HG03457 (cell line): ENCODE results near the gene HBB.
"Not testable (repeated sequence)": the region's sequence is repeated elsewhere in the genome, so short reads cannot be mapped to it uniquely, and the experiment has no call there.

Experiments used
- ATAC-seq: cut with Tn5 transposase; IDR thresholded peaks from one replicate; pipeline ENCODE4 v1.9.1; 2021; ENCODE audit warnings: moderate number of reproducible peaks; ENCODE audit not compliant: unreplicated experiment

HBB gene

DNA sequence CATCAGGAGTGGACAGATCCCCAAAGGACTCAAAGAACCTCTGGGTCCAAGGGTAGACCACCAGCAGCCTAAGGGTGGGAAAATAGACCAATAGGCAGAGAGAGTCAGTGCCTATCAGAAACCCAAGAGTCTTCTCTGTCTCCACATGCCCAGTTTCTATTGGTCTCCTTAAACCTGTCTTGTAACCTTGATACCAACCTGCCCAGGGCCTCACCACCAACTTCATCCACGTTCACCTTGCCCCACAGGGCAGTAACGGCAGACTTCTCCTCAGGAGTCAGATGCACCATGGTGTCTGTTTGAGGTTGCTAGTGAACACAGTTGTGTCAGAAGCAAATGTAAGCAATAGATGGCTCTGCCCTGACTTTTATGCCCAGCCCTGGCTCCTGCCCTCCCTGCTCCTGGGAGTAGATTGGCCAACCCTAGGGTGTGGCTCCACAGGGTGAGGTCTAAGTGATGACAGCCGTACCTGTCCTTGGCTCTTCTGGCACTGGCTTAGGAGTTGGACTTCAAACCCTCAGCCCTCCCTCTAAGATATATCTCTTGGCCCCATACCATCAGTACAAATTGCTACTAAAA lies at the start of gene HBB:
Gene HBB, minus strand, starts transcription at position 340 of the 579 bp plus-strand sequence. Its CDS starts 50 bp downstream, at position 290.
- ATAC-seq, result no peak

DNA sequence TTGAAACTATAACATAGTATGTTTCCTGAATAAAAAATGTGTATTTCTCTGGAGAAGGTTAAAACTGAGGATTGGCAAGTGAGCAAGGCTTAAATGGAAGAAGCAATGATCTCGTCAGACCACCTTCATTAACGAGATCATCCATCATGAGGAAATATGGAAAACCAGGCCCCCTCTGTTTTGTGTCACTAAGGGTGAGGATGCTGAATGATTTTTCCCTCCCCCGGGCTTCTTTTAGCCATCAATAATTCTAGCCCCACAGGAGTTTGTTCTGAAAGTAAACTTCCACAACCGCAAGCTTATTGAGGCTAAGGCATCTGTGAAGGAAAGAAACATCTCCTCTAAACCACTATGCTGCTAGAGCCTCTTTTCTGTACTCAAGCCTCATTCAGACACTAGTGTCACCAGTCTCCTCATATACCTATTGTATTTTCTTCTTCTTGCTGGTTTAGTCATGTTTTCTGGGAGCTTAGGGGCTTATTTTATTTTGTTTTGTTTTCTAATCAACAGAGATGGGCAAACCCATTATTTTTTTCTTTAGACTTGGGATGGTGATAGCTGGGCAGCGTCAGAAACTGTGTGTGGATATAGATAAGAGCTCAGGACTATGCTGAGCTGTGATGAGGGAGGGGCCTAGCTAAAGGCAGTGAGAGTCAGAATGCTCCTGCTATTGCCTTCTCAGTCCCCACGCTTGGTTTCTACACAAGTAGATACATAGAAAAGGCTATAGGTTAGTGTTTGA lies 48.7 kb upstream of the HBB start:
- ATAC-seq, result no peak

DNA sequence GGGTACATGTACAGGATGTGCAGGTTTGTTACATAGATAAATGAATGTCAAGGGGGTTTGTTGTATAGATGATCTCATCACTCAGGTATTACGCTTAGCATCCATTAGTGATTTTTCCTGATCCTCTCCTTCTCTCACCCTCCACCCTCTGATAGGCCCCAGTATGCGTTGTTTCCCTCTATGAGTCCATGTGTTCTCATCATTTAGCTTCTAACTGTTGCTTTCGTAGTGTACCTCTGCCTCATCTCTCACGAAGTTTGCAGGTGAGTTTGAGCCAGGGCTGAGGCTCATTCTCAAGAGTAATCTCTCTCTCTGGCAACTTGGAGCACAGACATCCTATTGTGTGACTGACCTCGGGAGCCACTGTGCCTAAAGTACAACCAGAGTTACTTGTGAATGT lies 47.5 kb upstream of the HBB start:
- ATAC-seq, result no peak

DNA sequence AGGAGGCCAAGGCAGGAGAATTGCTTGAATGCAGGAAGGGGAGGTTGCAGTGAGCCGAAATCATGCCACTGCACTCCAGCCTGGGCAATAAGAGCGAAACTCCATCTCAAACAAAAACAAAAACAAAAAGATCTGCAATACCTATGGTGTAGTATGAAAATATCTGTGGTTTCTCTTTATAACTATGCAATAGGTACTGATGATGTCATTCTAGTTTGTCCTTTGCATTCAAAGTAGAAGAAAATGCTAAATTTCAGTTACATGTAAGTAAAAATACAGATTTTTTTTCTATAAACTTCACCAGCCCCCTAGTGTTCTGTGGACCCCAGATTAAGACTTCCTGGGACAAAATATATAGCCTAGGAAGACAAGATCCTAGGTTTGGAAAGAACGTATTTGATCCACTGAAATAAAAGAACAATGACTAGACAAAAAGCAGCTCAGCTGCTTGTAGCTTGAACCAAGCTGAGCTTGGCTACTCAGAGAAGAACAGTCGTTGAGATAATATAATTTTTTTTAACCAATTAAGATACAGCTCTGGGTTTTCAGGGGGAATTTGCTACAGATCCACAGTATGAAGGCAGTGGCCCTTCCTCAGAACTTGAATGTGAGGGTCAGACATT lies 45.6 kb upstream of the HBB start:
- no peak for ATAC-seq

DNA sequence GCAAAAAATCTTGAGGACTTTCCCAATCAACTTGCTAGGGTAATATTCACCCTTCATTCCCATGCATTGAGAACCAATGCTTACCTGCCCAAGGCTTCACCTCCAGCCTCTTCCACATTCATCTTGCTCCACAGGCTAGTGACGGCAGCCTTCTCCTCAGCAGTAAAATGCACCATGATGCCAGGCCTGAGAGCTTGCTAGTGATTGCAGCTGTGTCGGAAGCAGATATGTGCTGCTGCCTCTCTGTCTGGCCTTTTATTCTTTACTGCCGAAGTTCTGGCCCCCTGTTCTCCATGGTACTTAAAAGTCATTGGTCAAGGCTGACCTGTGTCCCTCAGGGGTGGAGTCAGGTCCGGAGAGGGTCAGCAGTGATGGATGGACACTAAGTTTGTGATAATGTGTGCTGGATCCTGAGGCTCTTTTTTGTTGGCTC lies 42.9 kb upstream of the HBB start, which contains the start of gene HBE1:
Gene HBE1, minus strand, starts transcription at position 231 of the 433 bp plus-strand sequence. Its CDS starts 55 bp downstream, at position 176.
- ATAC-seq, result no peak

DNA sequence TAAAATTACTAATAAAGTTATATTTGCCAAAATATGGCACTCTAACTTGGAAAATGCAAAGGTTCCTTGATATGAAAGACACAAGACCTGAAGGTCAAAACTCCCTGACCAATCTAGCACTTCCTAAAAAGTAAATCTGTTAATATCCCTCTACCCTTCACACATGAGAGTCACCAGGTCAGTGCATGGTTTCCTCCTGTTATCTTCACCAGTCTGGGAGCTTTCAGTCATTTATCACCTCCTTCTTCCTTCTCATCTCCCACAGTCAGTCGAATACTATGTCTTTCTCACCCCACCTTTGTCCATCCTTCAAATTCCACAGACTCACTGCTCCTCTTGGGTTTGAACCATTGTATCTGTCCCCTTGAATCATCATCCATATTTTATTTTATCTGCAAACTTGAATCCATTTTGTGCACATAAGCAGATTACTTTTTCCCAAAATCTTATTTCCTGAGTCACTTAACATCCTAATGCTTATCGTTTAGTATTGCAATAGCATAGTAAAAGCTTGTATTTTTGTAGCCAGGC lies 40.2 kb upstream of the HBB start:
- no peak for ATAC-seq

DNA sequence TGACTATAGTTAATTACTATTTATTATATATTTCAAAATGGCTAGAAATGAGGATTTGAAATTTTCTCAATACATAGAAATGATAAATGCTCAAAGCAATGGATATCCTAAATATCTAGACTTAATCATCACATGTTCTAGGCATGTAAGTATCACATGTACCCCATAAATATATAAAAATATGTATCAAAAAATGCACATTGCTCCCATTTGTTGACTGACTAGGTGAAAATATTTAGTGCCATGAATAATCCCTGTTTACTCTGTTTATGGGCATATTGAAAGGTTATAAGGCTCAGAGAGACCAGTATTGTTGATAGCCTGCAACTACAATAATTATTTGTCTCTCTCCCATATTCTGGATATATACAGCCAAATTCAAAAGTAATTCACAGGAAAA lies 39.7 kb upstream of the HBB start:
- ATAC-seq, result no peak

DNA sequence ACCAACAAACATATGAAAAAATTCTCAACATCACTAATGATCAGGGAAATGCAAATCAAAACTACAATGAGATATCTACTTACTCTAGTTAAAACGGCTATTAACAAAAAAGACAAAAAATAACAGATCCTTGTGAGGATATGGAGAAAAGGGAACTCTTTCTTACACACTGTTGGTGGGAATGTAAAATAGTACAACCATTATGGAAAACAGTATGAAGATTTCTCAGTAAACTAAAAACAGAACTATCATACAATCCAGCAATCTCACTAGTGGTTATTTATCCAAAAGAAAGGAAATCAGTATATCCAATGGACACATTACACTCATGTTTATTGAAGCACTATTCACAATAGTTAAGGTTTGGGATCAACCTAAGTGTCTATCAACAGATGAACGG lies 39.0 kb upstream of the HBB start:
- ATAC-seq, result no peak

DNA sequence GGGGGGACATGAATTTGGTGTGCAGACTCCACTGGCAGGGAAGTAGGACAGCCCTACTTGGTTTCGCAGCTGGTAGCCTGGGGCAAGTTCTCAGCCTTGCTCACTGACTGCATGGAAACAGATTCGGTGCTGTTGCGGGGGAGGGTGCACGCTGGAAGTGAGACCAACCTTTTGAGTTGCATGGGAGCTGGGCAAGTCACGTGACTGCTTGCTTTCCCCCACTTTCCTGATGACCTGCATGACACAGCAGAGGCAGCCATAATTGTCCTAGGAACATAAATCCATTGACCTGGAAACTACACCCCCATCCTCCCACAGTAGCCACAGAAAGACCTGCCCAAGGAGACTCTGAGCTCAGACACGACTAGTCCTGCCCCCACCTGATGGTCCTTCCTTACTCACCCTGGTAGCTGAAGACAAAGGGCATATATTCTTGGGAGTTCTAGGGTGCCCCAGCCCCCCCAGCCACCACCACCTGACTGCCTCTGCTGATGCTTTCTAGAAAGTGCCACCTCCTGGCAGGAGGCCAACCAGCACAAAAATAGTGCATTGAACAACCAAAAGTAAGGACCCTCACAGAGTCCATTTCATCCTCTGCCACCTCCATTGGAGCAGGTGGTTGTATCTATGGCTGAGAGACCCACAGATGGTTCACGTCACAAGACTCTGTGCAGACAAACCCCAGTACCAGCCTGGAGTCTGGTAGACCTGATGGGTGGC lies 31.8 kb upstream of the HBB start:
- no peak for ATAC-seq

DNA sequence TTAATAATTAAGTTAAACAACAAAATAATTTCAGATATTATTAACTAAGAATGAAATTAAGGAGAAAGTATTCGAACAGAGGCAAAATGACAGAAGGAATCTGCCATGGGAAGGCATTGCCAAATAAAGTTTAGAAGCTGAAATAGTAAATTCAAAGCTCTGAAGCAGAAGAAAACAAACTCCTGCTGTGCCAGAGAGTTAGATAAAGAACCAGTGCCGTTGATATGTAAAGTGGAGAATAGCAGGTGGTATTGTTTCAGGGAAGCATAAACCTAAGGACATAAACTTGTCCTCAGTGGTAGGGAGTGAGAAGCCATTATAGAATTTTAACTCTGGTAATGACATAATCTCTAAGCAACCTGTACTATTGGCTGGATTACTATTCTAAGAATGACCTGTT lies 30.4 kb upstream of the HBB start:
- no peak for ATAC-seq

DNA sequence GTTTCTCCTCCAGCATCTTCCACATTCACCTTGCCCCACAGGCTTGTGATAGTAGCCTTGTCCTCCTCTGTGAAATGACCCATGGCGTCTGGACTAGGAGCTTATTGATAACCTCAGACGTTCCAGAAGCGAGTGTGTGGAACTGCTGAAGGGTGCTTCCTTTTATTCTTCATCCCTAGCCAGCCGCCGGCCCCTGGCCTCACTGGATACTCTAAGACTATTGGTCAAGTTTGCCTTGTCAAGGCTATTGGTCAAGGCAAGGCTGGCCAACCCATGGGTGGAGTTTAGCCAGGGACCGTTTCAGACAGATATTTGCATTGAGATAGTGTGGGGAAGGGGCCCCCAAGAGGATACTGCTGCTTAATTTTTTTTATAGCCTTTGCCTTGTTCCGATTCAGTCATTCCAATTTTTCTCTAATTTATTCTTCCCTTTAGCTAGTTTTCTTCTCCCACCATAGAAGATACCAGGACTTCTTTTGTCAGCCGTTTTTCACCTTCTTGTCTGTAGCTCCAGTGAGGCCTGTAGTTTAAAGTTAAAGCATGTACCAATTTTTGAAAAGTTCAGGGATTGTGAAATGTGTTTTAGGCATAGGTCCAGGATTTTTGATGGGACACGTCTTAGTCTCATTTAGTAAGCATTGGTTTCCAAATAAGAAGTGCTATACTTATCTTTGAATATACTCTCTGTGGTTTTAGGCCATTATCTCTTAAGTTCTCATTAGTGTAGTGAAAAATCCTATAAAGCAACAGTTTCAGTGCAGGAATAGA lies 28.0 kb upstream of the HBB start, which contains the start of gene HBG2:
Gene HBG2, minus strand, starts transcription at position 136 of the 768 bp plus-strand sequence. Its CDS starts 53 bp downstream, at position 83.
- not testable (repeated sequence) for ATAC-seq

DNA sequence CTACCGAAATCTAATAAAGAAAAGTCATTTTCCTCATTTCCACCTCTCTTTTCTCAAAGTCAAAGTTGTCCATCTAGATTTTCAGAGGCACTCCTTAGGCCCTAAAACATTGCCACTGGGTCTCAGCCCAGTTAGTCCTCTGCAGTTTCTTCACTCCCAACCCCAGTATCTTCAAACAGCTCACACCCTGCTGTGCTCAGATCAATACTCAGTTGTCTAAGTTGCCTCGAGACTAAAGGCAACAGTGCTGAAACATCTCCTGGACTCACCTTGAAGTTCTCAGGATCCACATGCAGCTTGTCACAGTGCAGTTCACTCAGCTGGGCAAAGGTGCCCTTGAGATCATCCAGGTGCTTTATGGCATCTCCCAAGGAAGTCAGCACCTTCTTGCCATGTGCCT lies 27.2 kb upstream of the HBB start:
- not testable (repeated sequence) for ATAC-seq

DNA sequence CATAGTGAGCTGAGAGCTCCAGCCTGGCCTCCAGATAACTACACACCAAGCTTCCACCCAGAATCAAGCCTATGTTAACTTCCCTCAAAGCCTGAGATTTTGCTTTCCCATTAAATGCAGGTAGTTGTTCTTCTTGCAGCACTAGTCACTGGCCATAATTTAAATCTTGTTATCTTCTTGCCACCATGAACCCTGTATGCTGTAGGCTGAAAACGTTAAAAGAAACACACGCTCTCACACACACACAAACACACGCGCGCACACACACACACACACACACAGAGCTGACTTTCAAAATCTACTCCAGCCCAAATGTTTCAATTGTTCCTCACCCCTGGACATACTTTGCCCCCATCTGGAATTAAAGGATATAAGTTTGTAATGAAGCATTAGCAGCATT lies 26.6 kb upstream of the HBB start:
- not testable (repeated sequence) for ATAC-seq

DNA sequence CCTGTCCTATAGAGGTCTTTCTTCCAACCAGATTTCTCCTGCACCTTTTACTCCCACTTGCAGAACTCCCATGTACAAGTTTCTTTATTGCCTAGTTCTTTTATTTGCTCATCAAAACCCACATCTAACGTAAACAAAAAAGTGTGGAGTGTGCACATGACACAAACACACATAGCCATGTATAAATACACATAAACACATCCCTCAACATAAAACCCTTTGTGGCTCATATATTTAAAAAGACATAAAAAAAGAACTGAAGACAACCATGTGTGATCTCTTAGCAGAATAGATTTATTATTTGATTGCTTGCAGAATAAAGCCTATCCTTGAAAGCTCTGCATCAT lies 26.0 kb upstream of the HBB start:
- ATAC-seq, result no peak

DNA sequence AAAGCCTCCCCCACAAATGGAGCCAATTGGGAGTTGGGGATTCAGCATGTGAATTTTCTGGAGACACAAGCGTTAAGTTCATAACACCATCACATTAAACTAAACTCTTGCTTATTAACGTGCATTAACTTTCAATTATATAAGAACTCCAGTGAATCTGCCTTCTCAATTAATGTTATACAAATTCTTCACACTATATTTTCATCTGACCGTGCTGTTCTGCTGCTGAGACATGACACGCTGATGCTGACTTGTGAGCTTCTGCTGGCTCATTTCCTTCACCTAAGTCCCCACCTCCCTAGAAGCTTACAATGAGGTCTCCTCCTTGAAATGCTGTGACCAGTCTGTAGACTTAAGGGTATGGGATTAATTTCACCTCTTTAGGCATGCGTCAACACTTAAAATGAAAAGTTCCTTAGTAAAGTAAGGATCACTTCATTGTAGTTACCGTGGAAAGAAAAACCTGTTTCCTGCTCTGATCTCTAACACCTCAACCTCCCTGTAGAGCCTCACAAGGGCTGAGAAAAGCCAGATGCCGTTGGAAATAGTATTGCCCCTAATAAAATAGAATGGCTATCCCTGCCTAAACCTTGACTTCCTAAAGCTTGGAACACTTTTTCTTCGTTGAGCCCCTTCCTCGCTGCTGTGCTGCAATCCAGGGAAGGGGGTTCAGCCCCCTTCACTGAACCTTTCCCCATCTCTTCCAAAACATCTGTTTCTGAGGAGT lies 25.5 kb upstream of the HBB start:
- no peak for ATAC-seq

DNA sequence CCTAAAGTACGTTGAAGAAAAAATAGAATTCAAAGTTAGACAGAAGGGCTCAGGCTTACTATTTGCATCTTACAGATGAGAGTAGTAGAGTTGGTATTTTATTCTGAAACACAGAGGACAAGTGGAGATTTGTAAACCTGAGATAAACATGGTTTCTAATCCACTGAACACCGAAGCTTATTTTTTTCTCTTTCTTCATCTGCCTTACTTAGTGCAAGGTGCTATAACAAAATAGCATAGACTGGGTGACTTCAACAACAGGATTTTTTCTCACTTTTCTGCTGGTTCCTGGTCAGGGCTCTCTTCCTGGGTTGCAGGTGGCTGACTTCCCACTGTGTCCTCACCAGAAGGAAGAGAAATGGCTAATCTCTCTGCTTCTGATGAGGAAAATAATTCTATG lies 24.9 kb upstream of the HBB start:
- no peak for ATAC-seq

DNA sequence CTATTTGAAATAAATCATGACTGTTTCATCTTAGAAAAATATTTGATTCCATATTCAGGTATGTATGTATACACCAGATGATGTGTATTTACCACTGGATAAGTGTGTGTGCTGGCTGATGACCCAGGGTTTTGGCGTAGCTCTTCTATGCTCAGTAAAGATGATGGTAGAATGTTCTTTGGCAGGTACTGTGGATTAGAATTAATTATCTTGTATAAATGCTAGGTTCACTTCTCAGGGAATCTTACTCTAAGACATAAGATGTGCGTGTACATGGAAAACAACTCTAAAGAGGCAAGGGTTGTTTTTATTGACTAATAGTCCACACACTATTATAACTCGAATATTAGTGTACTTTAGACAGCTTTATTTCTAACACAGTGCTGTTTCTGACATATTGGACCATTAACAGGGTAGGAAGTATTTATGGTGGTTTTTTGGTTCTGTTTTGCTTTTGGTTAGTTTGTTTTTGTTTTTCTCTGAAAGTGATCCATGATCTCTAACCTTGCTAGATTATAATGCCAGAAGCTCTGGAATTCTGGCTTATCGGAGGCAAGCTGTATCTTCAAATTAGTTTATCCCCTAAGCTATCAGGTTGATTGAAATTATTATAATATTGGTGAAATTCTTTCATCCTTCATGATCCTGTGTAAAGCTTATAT lies 23.8 kb upstream of the HBB start:
- no peak for ATAC-seq

DNA sequence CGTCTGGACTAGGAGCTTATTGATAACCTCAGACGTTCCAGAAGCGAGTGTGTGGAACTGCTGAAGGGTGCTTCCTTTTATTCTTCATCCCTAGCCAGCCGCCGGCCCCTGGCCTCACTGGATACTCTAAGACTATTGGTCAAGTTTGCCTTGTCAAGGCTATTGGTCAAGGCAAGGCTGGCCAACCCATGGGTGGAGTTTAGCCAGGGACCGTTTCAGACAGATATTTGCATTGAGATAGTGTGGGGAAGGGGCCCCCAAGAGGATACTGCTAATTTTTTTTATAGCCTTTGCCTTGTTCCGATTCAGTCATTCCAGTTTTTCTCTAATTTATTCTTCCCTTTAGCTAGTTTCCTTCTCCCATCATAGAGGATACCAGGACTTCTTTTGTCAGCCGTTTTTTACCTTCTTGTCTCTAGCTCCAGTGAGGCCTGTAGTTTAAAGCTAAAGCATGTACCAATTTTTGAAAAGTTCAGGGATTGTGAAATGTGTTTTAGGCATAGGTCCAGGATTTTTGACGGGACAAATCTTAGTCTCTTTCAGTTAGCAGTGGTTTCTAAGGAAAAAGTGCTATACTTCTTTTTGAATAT lies 23.0 kb upstream of the HBB start, which contains the start of gene HBG1:
Gene HBG1, minus strand, starts transcription at position 51 of the 590 bp plus-strand sequence. CDS start 53 bp downstream, outside the sequence.
- ATAC-seq, result not testable (repeated sequence)

DNA sequence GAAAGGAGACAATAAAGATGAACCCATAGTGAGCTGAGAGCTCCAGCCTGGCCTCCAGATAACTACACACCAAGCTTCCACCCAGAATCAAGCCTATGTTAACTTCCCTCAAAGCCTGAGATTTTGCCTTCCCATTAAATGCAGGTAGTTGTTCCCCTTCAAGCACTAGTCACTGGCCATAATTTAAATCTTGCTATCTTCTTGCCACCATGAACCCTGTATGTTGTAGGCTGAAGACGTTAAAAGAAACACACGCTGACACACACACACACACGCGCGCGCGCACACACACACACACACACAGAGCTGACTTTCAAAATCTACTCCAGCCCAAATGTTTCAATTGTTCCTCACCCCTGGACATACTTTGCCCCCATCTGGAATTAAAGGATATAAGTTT lies 21.6 kb upstream of the HBB start:
- ATAC-seq, result not testable (repeated sequence)
